Measurements from ENCODE around the gene CCDC192. TPM values are rescaled to one million over a fixed set of nuclear protein-coding genes. Genes with fewer than 3 reads are reported as not detected.

CCDC192 gene
- total RNA-seq, 1 donor from 2014 or later, result 0.31 TPM

DNA sequence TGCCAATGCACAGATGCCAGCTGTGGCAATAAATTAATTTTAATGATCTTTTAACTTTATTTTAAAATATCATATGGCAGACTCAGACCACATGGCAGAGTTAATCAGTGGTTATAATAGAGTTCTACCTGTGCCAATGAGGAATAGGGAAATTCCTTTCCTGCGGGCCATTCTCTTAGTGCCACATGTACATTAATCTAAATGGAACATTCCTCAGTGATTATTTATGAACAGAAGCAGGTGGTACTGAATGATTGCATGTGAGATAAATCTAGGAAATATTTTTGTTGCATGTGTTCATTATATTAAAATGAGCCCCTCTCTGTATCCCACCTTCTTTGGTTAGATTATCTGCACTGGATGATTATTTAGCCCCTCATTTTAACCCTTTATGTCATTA is 102.3 kb downstream of the CCDC192 start:
- no peak overlapping the region for H3K4me3 Mint-ChIP-seq
- H3K36me3 Mint-ChIP-seq, result no peaks in the 10 kb centered on the region
- no peaks in the 10 kb centered on the region for H3K27me3 Mint-ChIP-seq
- TF ChIP-seq, protein P1, sequence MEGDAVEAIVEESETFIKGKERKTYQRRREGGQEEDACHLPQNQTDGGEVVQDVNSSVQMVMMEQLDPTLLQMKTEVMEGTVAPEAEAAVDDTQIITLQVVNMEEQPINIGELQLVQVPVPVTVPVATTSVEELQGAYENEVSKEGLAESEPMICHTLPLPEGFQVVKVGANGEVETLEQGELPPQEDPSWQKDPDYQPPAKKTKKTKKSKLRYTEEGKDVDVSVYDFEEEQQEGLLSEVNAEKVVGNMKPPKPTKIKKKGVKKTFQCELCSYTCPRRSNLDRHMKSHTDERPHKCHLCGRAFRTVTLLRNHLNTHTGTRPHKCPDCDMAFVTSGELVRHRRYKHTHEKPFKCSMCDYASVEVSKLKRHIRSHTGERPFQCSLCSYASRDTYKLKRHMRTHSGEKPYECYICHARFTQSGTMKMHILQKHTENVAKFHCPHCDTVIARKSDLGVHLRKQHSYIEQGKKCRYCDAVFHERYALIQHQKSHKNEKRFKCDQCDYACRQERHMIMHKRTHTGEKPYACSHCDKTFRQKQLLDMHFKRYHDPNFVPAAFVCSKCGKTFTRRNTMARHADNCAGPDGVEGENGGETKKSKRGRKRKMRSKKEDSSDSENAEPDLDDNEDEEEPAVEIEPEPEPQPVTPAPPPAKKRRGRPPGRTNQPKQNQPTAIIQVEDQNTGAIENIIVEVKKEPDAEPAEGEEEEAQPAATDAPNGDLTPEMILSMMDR (conservative IDR thresholded peaks at IDR 0.05), result no peak
- peaks cover 5% of the 10 kb centered on the region for H3K4me1 Mint-ChIP-seq (ENCODE audit: unreplicated experiment)
- DNase-seq (ENCODE audit: extremely low spot score, unreplicated experiment), result no peak
- no peak overlapping the region for H3K27ac Mint-ChIP-seq
- no peaks in the 10 kb centered on the region for H3K9me3 Mint-ChIP-seq

DNA sequence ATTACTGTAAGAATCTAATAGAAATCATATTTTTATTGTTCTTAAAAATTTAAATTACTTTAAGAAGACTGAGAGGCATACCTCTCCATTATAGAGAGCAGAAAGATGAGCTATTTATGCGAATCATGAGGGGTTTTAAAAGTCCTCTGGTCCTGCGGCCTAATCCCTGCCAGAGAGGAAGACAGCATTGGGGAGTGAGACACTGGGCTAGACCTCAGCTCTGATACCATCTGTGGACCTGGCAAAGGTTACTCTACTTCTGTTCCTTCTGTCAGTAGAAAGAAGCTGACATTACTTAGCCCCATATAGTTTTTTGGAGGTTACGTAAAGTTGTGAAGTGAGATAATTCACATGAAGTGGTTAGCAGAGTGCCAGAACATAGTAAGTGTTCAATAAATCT is 103.6 kb downstream of the CCDC192 start:
- peaks cover 10% of the 10 kb centered on the region for H3K4me1 Mint-ChIP-seq (ENCODE audit: unreplicated experiment)

DNA sequence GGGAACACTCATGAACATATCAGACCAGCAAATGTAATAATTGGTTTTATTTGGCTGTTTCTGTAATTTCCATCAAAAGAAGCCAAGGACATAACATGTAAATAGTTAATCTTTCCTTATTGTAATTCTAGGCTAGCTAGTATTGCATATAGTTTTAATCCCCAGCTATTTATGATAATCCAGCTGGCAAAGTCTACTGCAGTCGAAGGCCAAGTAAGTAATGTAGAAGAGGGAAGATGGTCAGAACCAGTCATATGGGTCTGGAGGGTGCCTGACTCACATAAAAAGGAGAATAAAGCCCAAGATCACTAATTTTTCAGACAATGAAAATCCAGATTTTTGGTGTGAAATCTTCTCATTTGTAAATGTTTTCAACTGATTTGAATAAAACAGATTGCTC is 106.3 kb downstream of the CCDC192 start:
- no peaks in the 10 kb centered on the region for H3K27me3 Mint-ChIP-seq
- H3K4me3 Mint-ChIP-seq, result no peak overlapping the region

More for the DNA sequence above, 103.6 kb downstream of the CCDC192 start:
- no peak for DNase-seq (ENCODE audit: extremely low spot score, unreplicated experiment)
- TF ChIP-seq, protein P1 (conservative IDR thresholded peaks at IDR 0.05), result no peak
- no peak overlapping the region for H3K27ac Mint-ChIP-seq
- H3K36me3 Mint-ChIP-seq, result no peaks in the 10 kb centered on the region
- no peaks in the 10 kb centered on the region for H3K9me3 Mint-ChIP-seq
- H3K4me3 Mint-ChIP-seq, result no peak overlapping the region
- H3K27me3 Mint-ChIP-seq, result no peaks in the 10 kb centered on the region

DNA sequence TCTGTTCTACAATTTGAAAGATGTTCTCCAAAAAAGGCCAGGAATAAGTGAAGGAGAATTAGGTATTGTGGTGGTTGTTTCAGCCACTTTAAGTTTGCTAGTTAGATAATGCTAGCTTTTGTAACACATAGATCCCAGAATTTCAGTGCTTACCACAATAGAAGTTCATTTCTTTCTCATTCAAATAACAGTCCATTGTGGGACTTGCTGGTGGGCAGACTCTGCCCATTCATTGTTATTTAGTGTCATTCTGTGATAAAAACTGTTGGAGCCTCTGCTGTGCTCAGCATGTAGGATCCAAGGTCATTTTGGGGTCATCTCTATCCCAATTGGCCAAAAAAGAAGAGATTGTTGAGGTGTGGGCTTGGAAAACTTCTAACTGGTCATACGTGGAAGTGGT is 106.8 kb downstream of the CCDC192 start:
- H3K27ac Mint-ChIP-seq, result no peak overlapping the region
- no peaks in the 10 kb centered on the region for H3K27me3 Mint-ChIP-seq
- no peaks in the 10 kb centered on the region for H3K36me3 Mint-ChIP-seq
- no peak overlapping the region for H3K4me3 Mint-ChIP-seq
- H3K9me3 Mint-ChIP-seq, result no peaks in the 10 kb centered on the region
- peaks cover 26% of the 10 kb centered on the region for H3K4me1 Mint-ChIP-seq (ENCODE audit: unreplicated experiment)
- no peak for DNase-seq (ENCODE audit: extremely low spot score, unreplicated experiment)
- TF ChIP-seq, protein P1 (conservative IDR thresholded peaks at IDR 0.05), result no peak

More for the DNA sequence above, 106.3 kb downstream of the CCDC192 start:
- TF ChIP-seq, protein P1 (conservative IDR thresholded peaks at IDR 0.05), result no peak
- DNase-seq (ENCODE audit: extremely low spot score, unreplicated experiment), result no peak
- Mint-ChIP-seq H3K9me3 (no peaks in the 10 kb centered on the region), H3K27ac (no peak overlapping the region), H3K36me3 (no peaks in the 10 kb centered on the region), H3K4me1 (ENCODE audit: unreplicated experiment) (peaks cover 26% of the 10 kb centered on the region)

DNA sequence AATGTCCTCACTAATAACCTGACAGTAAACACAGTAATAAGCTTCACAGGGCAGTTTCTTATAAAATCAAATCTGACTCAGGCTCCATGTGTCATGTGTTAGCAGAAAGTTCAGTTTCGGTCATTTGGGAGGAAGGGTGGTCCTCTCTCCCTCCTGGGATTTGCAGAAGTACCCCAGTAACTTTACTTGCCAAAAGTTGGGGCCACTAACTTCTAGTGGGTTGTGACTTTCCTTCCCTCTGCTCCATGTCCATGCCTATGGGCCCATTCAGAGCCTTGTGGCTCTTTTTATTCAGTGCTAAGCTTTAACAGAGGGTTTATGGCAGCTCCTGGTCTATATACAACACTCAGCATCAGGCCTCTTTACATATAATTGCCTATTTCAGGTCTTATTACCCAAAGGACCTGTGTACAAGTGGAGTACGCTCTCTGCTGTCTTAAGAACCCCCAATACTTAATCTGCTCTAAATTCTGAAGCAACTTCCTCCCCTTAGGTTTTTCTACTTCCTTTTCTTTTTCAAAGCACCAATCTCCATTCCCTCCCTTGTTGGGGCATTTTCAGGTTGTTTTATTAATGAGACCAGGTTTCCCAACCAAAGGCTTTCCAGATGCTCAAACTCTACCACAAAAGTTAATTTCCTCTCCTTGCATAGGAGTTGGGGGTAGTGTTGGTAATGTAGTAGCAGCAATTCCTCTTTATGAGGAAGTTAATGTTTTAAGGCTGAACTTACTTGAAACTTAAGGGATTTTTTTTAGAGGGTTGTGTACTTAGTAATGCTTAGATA is 107.7 kb downstream of the CCDC192 start:
- Mint-ChIP-seq H3K27me3 (no peaks in the 10 kb centered on the region), H3K27ac (no peak overlapping the region), H3K36me3 (no peaks in the 10 kb centered on the region), H3K9me3 (no peaks in the 10 kb centered on the region), H3K4me3 (no peak overlapping the region), H3K4me1 (ENCODE audit: unreplicated experiment) (peaks cover 26% of the 10 kb centered on the region)
- TF ChIP-seq, protein P1 (conservative IDR thresholded peaks at IDR 0.05), result no peak
- no peak for DNase-seq (ENCODE audit: extremely low spot score, unreplicated experiment)

All from type B pancreatic cell (in vitro differentiated cells).